GM19035 (cell line): Measurements from ENCODE around the gene LRFN4.

Experiments
- ATAC-seq: cut with Tn5 transposase; IDR thresholded peaks from one replicate; pipeline ENCODE4 v1.9.1; 2021; ENCODE audit not compliant: unreplicated experiment

Gene LRFN4

DNA sequence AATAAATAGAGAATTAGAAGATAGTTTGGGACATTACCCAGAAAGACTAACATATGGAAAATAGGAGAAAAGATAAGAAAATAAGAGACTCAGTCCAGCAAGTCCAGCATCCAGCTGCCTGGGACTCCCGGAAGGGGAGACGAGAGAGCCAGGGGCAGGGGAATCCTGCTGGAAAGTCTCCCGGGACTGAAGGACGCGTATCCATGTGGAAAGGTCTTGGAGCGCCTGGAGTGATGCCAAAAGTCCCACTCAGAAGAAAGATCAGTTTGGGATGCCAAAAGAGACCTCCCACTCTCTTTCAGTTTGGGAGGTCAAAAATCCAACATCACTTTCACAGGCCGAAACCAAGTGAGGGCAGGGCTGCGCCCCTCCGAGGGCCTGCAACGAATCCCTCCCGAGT, 30.7 kb downstream of the LRFN4 start:
- ATAC-seq, result no peak

DNA sequence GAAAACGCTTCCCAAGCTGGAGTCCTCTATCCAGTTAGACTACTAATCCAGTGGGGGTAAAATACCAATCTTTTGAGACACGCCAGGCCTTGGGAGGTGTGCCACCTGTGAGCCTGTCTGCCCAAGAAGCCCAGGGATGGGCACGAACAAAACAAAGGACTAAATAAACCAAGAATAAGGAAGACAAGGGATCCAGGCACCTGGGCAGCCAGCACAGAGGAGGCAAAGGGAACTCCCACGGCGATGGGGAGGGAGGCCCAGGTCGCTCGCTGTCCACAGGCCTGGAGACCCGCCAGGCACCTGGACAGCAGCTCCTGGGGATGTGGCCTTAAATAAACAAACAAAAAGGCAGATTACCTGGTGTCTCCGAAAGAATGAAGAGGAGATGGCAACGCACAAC, 31.4 kb downstream of the LRFN4 start:
- no peak for ATAC-seq

DNA sequence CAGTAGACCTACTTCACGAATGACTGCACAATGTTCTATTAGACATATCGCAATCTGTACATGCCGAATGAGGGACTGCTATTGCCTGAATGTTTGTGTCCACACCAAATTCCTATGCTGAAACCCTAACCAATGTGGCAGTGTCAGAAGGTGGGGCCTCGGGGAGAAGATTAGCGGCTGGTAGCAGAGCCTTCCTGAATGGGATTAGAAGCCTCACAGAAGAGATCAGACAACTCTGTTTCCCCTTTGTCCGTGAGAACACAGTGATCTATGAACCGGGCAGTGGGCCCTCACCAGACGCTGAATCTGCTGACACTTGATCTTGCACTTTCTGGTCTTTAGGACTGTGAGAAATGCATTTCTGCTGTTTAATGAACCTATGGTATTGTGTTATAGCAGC, 33.1 kb downstream of the LRFN4 start:
- no peak for ATAC-seq

DNA sequence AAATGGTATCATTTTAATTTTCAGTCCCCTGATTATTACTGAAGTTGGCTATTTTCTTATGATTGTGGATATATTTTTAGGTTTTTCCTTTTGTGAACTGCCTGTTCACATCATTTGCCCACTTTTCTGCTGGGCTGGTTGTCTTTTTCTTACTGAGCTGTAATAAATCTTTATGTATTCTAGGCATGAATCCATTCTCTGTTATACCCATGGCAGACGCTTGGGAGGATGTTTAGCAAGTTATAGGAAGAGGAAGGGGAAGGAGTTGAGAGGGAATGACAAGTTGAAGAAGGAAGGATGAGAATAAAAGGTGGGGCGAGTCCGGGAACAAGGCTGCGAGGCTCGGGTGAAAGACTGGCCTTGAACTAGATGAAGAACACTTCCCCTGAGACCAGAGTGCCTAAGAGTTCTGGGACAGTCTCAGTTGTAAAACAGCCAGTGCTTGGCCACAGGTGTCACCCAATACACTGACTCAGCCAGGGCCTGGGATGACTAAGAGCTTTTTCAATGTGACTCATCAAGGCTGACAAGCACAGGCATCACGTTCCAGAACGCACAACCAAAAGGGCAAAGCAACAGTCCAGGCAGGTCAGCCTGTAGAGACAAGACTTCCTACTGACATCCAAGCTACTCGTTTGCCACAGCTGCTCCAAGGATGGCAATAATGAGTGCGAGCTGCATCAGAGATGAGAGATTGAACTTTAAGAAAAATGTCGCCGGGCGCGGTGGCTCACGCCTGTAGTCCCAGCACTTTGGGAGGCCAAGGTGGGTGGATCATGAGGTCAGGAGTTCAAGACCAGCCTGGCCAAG, 35.2 kb downstream of the LRFN4 start:
- peak; percentile 87 for ATAC-seq

DNA sequence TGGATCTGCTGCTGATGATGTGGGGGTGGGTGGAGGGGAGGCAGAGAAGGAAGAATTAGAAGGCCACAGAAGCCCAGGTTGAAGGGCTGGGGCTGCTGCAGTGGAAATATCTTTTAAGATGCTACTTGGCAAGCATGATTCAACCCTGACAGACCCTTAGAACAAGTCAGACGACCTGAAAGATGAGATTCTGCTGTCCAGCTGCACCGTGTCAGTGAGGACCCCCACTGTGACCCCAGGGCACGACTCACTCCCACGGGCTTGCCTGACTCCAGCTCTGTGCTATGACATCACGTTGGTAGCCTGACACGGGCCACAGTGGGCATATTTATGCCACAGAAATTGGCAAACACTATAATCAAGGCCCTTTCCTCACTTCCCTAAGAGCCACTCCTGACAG, 36.0 kb downstream of the LRFN4 start:
- ATAC-seq, result no peak

DNA sequence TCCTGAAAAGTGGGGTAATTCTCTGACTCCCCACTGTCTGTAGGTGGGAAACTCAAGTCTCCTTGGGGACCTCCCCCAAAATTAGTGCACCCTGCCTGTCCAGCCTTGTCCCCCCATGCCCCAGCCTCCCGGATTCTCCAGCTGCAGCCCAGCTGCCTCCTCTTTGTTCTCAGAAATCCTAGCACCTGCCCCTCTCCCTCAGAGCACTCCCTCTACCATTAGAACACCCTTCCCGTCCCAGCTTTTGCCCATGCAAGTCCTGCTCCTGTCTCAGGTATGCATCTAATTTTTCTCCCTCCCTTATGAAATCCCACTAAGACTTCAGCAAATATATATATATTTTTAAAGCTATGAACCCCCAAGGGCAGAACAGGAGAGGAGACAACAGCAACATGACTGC, 37.3 kb downstream of the LRFN4 start:
- ATAC-seq, result no peak

DNA sequence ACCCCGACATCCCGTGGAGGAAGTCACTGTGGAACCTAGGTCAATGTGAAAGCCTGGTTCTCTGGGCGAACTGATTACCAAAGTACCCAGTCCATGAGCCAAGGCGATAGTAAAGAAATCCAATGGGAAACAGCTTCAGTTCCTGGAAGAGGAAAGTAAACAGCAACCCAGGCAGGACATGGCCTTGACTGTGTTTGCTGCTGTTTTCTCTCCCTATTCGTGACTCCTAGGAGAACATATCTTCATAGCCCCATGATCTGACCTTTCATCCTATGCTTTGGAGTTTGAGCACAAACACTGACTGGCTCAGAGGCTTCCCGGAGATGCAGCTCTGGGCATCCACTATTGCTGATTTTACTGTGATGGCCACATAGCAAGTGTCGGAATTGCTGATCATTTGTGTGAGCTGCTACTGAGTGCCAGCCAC, 45.1 kb downstream of the LRFN4 start:
- no peak for ATAC-seq

DNA sequence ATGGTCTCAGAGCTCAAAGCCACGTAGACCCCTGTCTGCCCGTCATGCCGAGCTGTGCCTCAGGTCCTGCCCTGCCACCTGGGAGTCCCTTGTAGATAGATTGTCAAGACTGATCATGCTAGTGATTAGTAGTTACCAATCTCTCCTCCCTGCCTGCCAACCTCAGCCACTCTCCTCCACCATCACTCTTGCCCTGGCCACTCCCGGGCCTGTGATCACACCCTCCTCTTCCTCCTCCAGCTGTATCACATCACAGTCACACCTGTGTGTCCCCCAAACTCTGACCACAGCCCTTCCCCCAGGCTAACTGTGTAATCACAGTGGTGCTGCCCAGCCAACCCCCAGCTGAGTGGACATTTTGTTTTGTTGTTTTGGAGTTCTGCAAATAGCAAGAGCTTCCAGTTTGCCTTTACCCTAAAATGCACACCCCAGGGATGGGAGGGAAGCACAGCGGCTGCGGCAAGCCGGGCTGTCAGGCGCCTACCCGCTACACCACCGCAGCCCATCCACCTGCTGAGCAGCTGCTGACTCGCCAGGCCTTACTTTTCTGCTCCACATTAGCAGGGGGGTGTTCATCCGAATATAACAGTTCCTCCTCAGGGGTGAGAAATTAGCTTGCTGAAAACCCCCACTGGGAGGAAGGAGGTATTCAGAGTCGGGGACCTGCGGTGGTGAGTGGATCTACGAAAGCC, 45.8 kb downstream of the LRFN4 start:
- no peak for ATAC-seq

DNA sequence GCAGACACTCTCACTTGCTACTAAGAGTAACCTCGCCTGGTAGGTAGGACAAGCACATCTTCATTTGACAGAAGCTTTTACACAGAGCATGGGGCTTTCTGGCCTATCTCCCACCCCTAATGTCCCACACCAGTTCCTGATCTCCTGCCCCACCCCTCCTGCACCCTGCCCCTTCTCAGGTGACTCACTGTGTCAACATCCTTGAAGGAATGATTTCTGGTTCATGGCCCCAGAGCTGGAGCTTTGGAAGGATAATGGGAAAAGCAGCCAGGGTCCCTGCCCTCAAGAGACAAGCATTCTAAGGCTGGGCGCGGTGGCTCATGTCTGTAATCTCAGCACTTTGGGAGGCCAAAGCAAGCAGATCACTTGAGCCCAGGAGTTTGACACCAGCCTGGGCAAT, 47.2 kb downstream of the LRFN4 start:
- ATAC-seq, result no peak

DNA sequence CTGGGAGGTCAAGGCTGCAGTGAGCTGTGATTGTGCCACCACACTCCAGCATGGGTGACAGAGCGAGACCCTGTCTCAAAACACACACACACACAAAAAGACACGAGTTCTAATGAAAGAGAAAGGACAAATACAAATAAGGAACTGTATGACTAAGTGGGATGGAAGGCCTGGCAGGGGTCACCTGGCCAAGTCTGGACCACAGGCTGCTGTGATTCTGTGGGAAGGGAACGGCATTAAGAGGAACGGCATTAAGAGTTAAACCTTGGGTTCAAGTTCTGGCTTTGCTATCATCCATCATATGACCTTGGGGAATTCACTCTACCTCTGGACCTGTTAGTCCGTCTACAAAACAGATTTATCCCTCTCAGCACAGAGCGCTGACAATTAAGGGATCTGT, 47.7 kb downstream of the LRFN4 start:
- ATAC-seq, result no peak

DNA sequence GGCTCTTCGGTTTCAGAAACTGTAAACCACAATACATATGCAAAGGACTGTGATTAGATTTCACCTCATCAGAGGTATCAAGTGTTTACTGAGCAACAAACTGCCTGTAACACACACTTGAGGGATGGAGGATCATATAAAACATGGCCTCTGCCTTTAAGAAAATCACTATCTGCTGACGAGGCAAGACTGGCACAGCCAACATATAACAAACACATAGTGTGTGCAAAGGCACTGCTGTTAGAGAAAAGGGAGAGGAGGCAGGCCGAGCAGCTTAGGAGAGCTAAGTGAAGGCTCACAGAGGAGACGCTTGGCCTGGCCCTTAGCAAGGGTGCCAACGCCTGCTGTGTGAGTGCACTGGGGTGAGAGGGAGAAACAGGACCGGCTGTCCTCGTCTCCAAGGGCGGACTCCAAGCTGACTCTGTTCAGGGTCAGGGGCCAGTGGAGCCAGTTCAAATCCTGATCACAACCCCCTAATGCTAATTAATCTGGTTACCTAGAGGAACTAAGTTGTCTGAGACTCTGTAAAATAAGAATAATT, 48.2 kb downstream of the LRFN4 start:
- no peak for ATAC-seq

DNA sequence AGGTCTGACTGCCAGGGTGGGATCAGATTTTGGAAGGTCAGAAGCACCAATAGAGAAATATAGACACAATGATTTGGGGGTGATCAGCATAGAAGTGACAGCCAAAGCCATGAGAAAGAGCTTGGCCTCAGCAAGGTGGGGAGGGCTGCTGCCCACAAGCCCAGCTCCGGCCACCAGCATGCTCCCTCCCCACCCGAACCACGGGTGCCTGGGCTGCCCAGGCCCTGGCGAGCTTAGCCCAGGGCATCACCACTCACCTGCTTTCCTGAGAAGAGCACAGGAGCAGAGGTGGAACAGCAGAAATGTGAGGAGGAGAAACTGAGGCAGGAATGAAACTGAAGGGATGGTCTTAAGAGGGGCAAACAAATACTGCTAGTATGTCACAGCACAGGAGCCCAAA, 48.8 kb downstream of the LRFN4 start:
- no peak for ATAC-seq

DNA sequence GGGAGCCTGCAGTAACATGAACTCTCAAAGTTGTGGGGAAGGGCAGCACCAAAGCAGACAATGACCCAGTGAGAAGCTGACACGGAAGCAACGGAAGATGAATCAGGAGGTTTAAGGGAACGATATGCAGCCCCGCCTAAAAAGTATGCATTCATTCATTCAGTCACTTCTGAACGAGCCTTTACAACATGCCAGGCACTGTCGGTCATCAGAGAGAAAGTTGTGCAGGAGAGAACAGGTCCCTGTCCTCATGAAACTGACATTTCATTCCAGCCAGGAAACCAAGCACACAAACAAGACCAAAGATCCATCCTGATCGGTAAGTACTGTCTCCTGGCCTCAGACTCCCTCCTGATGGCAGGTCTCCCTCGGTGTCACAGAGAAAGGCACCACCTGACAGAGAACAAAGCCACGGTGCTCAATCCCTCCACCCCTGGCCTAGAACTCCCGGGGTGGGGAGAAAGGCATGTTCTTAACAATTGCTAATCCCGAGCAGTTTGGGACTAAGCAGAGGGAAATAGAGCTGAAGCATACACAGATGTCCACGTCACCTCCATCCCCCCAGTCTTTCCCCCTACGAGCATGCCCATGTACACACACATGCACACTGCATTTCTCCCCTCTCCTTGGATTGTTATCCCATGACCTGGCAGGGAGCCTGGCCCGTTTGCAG, 49.3 kb downstream of the LRFN4 start:
- no peak for ATAC-seq

DNA sequence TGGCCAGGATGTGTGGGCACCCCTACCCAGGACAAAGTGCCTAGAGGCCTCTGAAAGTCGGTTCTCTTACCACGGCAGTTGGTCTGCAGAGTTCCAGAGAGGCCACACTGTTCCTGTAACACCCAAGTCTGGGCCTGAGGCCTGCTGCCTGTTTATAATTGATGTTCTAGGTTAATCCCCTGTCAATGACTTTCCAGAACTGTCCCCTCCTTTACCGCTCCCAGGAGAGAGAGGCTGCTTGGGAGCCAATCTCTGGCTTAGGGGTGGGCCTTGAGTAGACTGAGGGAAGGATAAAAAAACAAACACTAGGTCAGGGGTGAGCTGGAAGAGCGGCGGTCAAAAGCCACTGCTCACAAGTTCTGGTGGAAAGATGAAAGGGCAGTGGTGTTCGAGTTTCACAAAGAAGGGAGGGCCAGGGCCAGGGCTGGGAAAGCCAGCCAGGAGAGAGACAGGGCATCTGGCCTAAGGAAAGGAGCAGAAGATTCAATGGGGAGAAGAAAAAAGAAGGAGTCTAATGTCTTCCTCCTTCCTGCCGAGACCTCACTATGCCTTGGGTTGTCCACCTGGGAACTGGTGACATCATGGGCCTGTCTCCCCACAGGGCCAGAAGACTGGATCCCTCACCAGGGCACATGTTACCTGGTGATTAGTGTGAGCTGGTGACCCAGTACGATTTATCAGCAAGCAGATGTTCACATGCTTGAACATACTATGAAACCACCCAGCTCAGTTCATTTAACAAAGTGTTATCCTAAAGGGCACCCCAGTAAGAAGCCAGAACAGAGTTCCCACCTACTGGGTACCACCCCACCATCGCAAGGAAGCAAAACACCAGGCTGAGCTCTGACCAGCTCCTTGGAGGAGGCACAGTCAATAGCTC, 51.1 kb downstream of the LRFN4 start:
- no peak for ATAC-seq

DNA sequence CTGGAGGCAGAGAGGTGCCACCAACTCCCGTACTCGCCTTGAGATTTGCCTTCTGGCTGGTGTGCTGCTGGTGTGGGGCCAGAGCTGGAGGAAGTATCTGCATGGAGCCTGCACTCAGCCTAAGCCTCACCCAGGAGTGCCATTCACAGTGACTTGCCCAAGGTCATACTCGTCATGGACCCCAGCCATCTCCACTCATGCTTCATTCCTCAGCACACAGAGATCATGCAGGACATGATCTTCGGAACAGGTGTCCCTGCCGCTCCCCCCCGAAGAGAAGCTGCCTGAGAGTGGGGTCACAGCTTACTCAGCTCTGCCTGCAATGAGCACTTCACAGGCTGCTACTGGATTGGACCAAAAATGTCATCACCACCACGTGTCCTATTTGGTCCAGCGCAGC, 52.3 kb downstream of the LRFN4 start:
- no peak for ATAC-seq

DNA sequence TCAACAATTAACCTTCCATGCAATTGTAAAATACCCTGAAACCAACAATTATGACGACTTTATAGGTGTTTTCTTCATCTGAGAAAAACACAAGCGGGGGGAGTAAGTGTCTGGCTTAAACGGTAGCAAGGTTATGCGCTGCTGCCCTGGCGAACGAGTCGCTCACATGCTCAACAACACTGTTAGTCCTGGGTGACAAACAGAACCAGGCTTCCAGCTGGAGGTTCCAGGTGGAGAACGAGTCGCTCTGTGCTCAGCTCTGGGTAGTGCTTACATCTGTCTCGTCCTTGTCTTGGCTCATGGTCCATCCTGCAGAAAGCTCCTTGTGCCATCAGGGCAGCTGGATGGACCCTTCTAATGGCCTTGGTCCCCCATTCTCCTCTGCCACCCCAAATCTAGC, 53.2 kb downstream of the LRFN4 start:
- ATAC-seq, result no peak
